SW 1271 (cell line): ENCODE data around the gene TCF4.

Source experiments
- DNase-seq, 2 experiments: peaks; one replicate each; lab custom pipeline; 2025; lab: John Stamatoyannopoulos, UW

TCF4 gene

DNA sequence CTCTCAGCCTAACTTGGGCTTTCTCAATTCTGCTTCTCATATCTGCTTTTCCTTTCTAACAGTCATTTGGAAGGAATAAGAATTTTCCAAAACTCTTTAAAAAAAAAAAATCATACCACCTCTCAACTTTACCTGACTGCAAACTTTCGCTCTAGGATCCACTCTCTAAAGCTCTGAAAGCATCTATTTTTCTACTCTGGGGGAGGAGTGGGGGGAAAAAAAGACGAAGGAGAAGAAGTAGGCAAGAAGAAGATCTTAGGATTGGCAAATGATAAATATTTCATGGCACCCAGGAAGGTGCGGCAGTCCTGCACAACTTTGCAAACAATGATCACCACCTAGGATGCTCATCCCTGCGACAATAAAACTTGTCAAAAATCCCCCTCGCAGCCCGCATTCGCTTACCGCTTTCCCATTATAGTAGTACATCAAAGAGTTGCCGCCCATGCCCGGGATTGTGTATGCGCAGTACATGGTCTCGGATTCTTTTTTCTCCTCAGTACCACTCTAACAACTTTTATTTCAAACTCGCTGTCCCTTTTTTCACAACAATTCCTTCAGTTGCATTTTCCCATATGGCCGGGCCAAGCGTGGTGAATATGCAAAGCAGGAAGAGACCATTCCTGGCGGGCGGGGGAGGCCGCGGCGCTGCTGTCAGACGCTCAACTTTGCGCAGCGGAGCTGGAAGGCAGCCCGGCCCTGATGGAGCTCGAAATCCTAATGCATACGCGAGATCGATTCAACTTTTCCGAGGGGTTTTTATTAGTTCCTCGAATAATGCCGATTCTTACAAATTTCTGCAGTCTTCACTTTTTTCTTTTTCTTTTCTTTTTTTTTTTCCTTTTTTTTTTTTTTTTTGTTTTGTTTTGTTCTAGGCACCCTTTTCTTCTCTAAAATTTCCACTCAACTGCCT lies 266.5 kb downstream of the TCF4 start:
- DNase-seq, result no peak

DNA sequence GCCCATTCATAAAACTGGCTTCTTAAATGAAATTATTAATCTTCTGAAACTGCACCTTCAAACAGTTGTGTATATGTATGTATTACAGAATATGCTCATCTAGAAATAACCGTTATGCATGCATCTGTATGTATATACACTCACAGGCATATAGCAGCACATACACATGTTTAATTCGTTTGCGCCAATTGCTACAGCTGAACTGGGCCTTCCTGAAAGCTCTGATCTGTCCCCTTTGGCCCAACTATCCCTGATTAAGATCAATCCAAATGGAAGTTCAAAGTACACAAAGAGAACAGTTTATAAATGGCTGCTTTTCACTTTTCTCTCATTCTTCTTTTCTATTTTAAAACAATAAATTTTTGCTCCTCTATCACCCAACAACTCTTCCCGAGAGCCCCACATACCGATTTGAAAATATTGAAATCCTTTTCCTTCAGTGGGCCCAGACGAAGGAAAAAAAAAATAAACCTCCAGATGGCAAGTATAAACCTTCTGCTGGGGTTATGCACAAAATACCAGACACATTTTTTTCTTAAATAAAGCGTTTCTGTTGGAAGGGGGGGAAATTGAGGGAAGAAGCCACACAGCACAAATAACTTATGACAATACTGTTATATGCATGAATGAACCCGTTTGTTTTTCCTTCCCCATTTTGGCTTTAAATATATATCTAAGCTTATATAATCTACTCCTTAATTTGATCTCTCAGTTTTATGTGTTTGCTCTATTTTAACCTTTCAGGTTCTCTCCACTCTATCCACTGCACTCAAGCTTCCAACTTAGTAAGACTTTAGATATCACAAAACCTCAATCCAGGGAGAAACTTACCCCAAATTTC lies 267.3 kb downstream of the TCF4 start:
- DNase-seq, result no peak

DNA sequence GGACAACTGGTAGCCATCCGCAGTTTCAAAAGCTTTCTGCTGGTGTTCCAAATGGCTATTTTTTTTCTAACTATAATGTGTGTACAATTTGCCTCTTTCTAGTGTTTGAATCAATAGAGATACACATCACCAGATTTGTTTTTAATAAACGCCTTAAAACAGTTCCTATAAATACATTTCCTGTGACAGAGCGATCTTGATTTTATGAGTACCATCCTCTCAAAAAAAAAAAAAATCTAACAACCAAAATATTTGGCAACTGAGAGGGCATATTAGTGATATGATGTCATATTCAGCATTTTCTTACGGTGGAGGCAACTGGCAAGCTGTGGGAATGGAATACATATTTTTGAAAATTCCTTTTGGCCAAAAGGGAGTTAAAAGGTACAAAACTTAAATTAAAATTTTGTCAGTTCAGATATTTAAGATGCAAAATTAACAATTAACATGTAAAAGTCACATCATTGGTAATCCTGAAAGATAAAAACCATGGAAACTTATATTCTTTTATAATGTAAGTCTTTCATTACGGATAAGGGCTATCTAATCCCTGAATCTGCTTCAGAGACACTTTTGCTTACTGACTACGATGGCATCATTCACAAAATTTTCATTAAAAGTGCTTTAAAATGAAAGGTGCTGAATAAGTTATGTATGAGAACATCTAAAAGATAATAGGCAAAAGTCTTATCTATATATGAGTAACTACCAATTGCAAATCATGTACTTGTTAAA lies 268.4 kb downstream of the TCF4 start:
- no peak for DNase-seq

DNA sequence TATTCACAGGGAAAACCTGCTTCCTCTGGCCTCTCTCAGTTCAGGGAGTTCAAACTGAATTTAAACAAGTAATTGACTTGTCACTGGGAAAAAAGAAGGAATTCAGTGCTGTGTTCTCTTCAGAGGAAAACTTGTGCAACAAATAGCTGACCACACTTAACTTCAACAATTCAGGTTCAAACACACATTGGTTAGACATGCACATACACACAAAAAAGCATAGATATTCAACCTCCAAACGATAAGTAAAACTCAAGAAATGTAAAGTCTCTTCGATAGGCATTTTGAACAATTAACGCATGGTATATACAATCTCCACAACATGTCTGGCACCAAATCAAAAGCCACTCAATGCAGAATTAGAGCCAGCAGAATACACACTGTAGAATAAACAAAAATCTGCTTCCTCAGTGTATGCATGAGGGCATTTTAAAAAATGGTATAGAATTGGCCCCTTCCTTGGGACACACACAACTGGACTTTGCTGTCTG lies 269.0 kb downstream of the TCF4 start:
- DNase-seq, result no peak

DNA sequence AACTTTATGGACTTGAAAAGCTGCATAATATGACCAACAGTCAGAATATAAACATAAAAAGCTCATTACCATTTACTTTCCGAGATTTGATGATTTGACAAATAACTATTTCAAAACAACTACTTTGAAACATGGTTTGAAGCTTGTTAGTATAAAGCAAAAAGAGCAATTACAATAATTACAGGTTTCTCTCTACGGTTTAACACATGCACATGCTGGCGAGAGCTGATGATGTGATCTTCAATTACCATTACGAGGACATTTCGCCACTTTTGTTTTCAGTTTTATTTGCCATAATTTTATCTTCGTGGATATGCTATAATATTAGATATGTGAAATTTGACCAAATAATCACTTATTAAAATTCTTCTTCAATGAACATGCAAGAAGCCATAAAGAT lies 270.1 kb downstream of the TCF4 start:
- DNase-seq, result no peak

DNA sequence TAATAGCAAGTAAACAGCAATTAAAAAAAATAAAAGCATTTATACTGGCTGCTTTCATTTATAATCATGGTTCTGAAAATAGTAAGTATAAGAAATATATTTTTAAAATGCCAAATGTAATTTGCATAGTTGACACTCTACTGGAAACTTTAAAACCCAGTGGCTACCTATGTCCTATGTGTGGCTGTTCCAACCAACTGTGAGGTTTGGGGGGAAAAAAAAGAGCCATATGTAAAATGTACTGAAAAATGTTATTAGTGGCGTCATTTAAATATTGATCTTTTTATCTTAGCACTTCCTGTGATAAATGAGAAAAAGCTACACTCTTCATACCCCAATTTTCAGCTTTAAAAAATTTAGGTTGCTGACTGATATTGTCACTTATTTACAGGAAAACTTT lies 270.7 kb downstream of the TCF4 start:
- DNase-seq, result no peak

DNA sequence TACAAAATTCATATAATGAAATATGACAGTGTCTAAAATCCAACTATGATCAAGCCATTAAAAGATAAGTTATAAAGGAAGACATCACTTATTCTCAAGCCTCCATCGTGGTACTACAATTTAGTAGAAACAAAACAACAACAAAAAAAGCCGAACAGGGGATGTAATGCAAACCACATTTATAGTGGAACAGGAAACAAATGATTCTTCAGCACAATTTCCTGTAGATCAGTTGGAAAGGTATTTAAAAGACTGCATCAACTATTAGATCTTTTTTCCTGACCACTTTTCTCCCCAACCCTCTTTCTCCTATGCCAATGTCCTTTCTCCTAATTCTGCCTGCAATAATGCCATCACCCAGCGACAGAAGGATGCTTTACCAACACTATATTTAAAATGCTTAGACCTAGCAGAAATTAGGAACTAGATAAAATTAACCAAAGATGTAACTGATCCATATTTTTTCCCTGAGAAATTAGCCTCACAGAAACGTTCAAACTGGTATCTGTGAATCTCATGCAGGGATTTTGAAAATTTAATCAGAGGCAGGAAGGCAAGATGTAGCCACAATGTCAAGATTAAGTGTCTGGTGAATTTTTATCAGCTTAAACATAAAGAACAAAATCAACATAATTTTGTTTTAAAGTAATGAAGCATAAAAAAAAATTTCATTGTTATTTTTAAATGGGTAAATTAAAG lies 271.4 kb downstream of the TCF4 start:
- no peak for DNase-seq

DNA sequence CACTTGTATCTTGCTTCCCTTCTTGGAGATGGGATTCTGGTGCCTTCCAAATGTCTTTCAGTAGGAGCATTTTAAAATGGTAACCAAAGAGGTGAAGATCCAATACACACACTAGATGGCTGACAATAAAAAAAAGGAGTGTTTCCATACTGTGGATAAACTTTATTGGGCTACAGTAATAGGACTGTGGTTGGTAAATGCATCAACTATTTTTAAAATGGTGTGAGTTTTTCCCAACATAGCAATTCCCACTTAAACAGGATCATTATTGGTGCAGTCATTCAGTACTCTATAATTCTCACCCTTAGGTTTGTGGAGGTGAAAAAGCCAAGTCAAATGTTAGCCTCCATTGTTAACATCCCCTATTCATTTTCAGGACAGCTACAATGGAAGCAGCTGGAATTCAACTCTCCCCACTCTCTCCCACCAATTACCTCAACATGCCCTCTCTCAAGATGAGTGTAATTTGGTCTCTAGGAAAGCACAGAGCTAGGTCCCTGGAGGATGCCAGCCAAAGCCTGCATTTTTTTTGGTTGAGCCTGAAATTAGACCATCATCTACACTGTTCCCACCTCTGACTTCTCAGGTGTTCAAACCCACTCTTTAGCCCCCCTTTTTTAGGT lies 273.3 kb downstream of the TCF4 start:
- no peak for DNase-seq

DNA sequence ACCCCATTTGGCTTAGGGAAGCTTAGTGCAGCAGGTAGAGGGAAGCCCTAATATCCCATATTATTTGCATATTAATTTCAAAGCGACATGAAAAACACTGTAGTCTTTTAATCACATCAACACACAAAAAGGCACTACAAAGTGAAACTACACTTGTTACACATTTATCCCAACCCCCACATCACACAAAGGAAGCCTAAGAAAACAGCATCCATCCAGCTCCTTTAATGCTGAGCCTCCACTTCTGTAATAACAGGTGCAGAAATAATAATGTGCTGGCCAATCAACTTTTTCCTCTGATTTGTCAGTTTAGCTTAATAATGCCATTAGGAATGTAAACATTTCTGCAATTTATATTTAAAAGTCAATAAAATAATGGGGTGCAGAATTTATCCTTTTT lies 274.0 kb downstream of the TCF4 start:
- no peak for DNase-seq

DNA sequence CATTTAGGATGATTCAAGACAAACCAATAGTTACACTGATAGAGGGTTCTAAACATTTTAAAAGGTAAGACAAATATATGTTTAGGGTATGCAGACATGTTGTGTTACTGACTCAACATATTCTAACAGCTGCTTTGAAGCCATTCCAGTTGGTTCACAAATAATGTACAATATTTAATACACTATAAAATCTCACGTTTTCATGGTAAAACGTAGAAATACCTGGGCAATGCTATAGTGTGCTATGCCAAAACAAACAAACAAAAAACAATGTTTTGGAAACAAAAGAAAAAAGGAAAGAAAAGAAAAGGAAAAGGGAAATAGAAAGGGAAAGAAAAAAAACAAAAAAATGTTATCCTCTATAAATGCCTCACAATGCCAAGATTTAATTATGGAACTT lies 277.1 kb downstream of the TCF4 start:
- no peak for DNase-seq

DNA sequence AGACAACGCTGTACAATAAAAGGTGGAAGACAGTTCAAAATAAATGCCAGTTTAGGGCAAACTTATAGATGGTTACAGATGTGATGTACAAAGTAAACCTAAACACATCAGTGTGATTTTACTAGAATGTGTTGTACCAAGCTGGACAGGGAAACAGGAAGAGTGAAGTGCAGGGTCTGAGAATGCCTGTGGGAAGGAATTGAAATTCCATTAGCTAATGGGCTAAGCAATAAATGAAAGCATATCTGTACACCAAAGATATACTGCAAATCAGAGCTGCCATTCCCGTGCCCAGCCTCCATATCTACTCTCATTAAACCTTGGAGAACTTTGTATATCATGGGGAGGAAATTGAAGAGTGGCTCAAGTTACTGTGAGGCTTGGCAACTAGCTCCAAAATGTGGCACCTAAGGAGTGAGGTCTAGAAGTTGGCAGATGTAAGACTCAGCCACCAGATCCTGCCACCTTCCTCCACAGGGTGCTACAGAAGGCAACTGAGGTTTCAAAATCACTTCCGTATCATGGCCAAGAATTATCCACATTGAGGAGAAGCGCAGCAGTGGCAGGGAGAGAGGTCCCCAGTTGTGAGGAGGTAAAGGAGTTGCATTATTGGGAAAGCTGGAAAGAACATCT lies 277.8 kb downstream of the TCF4 start:
- no peak for DNase-seq

DNA sequence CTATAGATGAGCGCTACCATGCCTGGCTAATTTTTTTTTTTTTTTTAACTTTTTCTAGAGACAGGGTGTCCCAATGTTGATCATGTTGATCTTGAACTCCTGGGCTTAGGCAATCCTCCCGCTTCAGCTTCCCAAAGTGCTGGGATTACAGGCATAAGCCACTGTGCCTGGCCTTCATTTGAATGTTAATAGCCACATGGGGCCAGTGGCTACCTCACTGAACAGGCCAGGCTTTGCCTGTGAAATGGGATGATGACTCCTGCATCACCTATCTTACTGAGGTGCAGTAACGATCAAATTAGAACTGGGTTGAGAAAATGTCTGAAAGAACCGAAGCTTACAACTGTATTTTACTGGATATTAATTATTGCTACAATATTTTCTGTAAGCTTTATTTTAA lies 278.7 kb downstream of the TCF4 start:
- DNase-seq, result no peak

DNA sequence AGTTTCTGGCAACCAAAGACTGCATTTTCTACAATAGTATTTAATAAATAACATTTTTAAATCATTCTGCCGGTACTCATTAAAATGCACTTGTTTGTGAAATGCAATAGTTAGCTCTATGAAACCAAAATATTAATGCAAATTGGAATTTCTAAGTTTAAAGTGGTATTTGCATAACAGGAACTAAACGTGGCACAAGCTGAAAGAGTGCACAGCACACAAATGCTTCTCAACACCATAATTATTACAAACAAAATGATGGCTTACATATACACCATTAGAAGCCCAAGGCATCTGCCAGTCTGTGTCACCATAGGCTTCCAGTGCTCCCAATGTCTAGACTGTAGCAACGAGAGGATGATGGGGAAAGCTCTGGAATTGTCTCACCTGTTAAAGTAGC lies 280.5 kb downstream of the TCF4 start:
- DNase-seq, result no peak

DNA sequence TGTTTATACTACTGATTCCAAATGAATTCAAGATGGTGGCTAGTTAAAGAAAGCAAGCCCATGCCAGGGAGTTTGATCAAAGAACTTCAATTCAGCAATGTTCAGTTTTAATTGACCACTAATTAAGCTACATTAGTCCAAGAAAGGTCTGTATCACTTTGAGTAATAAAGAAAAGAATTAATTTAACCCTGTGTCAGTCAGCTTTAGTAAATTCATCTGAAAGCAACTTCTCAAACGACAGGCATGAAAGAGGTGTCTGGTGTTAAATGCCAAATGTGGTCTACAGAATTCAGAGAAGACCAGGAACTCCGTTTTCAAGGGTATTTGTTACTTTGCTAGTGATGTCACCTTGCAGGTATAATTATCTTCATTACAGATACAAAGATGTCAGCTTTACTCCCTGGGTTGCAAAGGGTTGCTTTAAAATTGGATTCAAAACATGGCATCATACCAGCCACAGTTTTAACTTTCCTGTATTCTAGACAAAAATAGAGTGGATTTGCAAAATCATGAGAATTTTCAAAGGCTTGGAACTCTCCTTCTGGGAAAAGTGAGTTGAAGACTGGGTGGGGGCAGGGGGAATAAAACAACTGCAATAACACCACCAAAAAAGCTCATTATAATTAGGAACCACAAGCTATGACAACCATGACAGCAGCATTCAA lies 281.5 kb downstream of the TCF4 start:
- DNase-seq, result no peak

DNA sequence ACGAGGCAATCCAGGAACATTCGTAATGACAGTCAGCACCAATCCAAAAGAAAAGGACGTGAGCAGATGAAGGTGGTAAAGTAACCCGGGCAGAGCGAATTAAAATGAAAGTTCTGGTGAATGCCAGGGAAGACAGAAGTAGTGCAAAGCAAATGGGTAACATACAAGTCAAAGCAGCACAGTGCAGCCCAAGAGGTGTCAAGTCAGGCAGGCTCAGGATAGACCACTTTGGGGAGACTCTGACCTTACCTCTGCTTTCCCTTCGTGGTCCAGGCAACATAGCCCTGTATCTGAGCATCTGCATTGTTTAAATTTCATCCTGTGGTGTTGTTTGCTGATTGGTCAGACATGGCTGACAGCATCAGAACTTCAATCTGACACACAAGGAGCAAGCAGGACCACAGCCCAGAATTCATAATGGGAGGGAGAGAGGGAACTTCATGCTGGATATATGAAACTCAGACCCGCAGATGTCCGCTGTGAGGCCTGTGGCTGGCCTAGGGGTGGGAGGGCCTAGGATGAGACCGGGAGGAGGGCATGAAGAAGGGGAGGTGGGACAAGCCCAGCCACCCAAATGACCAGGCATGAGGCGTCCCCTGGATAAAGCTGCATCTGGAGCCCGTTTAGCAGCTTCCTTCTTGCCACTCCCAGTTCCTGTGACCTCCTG lies 285.7 kb downstream of the TCF4 start:
- DNase-seq, result no peak

DNA sequence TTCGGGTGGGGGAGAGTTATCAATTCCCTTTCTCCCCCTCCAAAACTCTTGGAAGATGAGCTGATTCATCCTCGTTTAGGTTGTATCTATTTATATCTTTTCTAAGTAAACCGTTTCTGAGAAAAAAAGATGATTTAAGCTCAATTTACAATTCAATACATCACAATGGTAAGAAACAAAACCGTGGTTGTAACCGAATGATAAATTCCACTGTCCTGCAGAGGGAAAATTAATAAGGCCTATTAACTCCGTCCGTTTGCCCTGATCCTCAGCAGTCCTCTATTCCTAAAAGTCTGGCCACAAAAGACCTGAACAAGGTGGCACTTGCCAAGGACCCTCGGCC lies 286.2 kb downstream of the TCF4 start:
- DNase-seq, result no peak

DNA sequence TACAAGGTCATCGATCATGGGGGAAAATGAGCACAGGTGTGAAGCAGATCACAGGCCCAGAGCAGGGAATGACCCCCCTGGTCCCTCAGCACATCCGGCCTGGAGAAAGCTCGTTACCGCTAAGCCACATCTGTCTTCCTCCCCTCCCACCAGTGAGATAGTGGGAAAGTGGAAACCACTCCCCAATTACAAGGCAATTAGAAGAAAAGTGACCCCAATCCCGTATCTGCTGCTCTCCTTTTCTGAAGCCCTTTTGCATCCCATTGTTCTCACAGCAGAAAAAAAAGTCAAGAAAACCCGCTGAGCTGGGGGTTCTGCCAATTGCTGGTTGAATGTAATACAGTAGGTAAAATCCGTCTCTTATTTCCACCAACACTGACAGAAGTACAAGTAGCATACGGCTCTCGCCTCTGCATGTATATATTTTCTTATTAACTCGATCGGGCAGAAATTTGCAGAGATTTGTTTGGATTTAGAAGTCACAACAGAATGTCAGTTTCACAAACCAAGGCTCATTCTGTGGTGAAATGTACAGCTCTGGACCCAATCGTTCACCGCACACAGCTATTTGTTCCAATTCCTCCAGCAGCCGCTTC lies 287.0 kb downstream of the TCF4 start:
- DNase-seq, result no peak

DNA sequence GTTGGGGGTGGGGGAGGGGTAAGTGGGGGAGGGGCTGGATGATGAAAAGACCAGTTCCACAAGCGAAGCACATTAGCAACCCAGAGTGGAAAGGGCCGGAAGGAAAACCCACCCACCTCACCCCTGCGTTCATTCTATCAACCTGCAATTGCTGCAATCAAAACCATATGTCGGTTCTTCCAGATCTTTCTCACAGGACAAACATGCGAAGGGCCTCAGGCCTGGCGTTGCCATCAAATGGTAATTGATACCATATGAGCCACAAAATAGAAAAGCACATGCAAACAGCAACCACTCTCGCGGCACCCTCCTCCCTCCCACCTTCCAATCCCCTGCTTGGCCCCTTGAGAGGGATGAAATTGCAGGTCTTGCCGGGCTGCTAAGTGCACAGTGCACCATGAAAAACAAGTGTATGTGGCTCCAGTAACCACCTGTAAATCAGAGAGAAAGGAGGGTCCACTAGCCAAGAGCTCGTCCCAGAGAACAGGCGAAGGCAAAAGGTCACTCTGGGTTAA lies 287.5 kb downstream of the TCF4 start:
- no peak for DNase-seq

DNA sequence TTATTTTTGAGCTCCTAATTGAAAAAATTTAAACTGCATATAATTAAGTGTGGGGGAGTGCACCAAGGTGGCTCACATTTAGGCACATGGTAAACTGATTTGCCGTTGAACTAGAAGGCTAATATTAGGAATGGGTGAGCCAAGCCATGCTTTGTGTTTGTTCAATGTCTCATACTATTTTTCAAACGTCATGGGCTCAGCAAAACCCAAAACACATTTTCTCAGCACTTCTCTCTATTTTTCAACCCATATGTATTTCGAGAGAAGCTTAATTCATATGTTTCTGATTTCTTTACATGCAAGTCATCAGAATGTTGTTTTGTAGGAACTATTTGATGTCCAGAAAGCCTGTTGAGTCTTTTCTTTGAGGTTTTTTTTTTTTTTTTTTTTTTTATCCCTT lies 291.2 kb downstream of the TCF4 start:
- no peak for DNase-seq
